Fibroblast of lung (primary cell): ENCODE measurements around the gene NOP56.

Source experiments
- EZH2 ChIP-seq: IDR thresholded peaks from 2 replicates; pipeline ENCODE4 v1.5.1; 2012; ENCODE audit warnings: low read length, control low read depth, mild to moderate bottlenecking; ENCODE audit errors: missing control alignments
- TF ChIP-seq, protein P1 (sequence below), 2 donors: IDR thresholded peaks in 1 of 2; conservative IDR thresholded peaks in 1 of 2; 1 replicate in 1 of 2; 2 replicates in 1 of 2; pipeline ENCODE4 v1.5.1; 2011 to 2012; ENCODE audit warnings: low read length in 2 of 2, control low read depth in 1 of 2, inconsistent platforms in 1 of 2, low read depth in 1 of 2, mild to moderate bottlenecking in 1 of 2

DNA sequence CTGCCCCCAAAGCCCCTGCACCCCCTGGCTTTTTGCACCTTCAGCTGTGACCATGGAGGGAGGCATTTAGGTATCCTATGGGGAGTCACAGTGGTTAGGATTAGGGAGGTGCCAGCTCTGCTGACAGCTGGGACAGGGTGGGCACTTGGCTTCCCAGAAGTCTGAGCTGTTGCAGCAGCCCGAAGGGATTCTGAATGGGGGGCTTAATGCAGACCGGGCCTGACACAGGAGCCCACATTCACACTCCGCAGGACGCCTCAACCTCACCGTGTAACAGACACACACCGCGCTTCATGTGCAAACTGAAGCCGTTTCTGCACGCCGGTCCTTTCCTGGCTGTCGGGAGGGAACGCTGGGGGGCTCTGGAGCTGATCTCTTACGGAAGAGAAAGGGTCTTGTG is 42.1 kb downstream of the NOP56 start:
- TF ChIP-seq, protein P1, sequence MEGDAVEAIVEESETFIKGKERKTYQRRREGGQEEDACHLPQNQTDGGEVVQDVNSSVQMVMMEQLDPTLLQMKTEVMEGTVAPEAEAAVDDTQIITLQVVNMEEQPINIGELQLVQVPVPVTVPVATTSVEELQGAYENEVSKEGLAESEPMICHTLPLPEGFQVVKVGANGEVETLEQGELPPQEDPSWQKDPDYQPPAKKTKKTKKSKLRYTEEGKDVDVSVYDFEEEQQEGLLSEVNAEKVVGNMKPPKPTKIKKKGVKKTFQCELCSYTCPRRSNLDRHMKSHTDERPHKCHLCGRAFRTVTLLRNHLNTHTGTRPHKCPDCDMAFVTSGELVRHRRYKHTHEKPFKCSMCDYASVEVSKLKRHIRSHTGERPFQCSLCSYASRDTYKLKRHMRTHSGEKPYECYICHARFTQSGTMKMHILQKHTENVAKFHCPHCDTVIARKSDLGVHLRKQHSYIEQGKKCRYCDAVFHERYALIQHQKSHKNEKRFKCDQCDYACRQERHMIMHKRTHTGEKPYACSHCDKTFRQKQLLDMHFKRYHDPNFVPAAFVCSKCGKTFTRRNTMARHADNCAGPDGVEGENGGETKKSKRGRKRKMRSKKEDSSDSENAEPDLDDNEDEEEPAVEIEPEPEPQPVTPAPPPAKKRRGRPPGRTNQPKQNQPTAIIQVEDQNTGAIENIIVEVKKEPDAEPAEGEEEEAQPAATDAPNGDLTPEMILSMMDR (conservative IDR thresholded peaks at IDR 0.05 in 1 of 2, IDR thresholded peaks at IDR 0.05 in 1 of 2; ENCODE audit: low read depth in 1 of 2, low read length in 2 of 2), result no peak
- no peak for TF ChIP-seq EZH2
